H9 (cell line): ENCODE measurements around the gene AK5. TPM values are rescaled to one million over a fixed set of nuclear protein-coding genes. Genes with fewer than 3 reads are reported as not detected.

Experiments used
- DNase-seq: peaks from one replicate; pipeline ENCODE4 v3.0.0-alpha.2; 2017
- H2AFZ ChIP-seq: one replicate; pipeline ENCODE4 v1.6.1; 2013; ENCODE audit warnings: mild to moderate bottlenecking, low read length, control low read depth, moderate library complexity
- H2AK5ac ChIP-seq: 2 replicates; pipeline ENCODE4 v1.6.1; 2013; ENCODE audit warnings: low read length, control low read depth, mixed read lengths; ENCODE audit not compliant: insufficient read length
- H2BK120ac ChIP-seq: one replicate; pipeline ENCODE4 v1.6.1; 2013; ENCODE audit warnings: low read depth, mild to moderate bottlenecking, low read length, control low read depth, inconsistent platforms; ENCODE audit not compliant: poor library complexity, severe bottlenecking
- H2BK12ac ChIP-seq: 2 replicates; pipeline ENCODE4 v1.6.1; 2013; ENCODE audit warnings: low read length, control low read depth, mixed read lengths, low read depth; ENCODE audit not compliant: insufficient read length
- H2BK15ac ChIP-seq: 2 replicates; pipeline ENCODE4 v1.6.1; 2013; ENCODE audit warnings: low read depth, low read length, control low read depth
- H2BK20ac ChIP-seq: one replicate; pipeline ENCODE4 v1.6.1; 2013; ENCODE audit warnings: low read depth, mild to moderate bottlenecking, low read length, control low read depth, inconsistent platforms; ENCODE audit not compliant: poor library complexity, severe bottlenecking
- H2BK5ac ChIP-seq: 2 replicates; pipeline ENCODE4 v1.6.1; 2013; ENCODE audit warnings: low read length, control low read depth, mixed read lengths; ENCODE audit not compliant: insufficient read length
- H3K14ac ChIP-seq: 2 replicates; pipeline ENCODE4 v1.6.1; 2013; ENCODE audit warnings: low read length, control low read depth; ENCODE audit not compliant: insufficient read depth
- H3K18ac ChIP-seq: 2 replicates; pipeline ENCODE4 v1.6.1; 2013; ENCODE audit warnings: low read depth, mild to moderate bottlenecking, mixed read lengths, low read length, control low read depth; ENCODE audit not compliant: insufficient read length
- H3K23ac ChIP-seq: 2 replicates; pipeline ENCODE4 v1.6.1; 2013; ENCODE audit warnings: low read length, control low read depth, mixed read lengths, low read depth; ENCODE audit not compliant: insufficient read length
- H3K23me2 ChIP-seq: 2 replicates; pipeline ENCODE4 v1.6.1; 2013; ENCODE audit warnings: low read depth, mild to moderate bottlenecking, mixed read lengths, low read length, control low read depth; ENCODE audit not compliant: insufficient read length, poor library complexity, severe bottlenecking
- H3K27ac ChIP-seq: 2 replicates; pipeline ENCODE4 v1.5.1; 2013; ENCODE audit warnings: low read length, control low read depth, mixed read lengths, low read depth; ENCODE audit not compliant: insufficient read length
- H3K27me3 ChIP-seq: 2 replicates; pipeline ENCODE4 v1.6.1; 2013; ENCODE audit warnings: low read length, control low read depth, inconsistent platforms; ENCODE audit not compliant: insufficient read depth
- H3K4ac ChIP-seq: 2 replicates; pipeline ENCODE4 v1.6.1; 2013; ENCODE audit warnings: low read depth, mild to moderate bottlenecking, control low read depth, inconsistent platforms, low read length, moderate library complexity
- H3K4me1 ChIP-seq: 2 replicates; pipeline ENCODE4 v1.6.1; 2013; ENCODE audit warnings: low read length, control low read depth, inconsistent platforms; ENCODE audit not compliant: insufficient read depth
- H3K4me2 ChIP-seq: 2 replicates; pipeline ENCODE4 v1.6.1; 2013; ENCODE audit warnings: low read length, control low read depth, mixed read lengths; ENCODE audit not compliant: insufficient read length, insufficient read depth
- H3K56ac ChIP-seq: 2 replicates; pipeline ENCODE4 v1.6.1; 2013; ENCODE audit warnings: low read depth, mild to moderate bottlenecking, mixed read lengths, low read length, control low read depth; ENCODE audit not compliant: insufficient read length
- H3K79me1 ChIP-seq: 2 replicates; pipeline ENCODE4 v1.6.1; 2013; ENCODE audit warnings: low read depth, mild to moderate bottlenecking, moderate library complexity, low read length, control low read depth, inconsistent platforms; ENCODE audit not compliant: insufficient read depth, poor library complexity, severe bottlenecking
- H3K79me2 ChIP-seq: 2 replicates; pipeline ENCODE4 v1.6.1; 2013; ENCODE audit warnings: low read length, control low read depth, inconsistent platforms; ENCODE audit not compliant: insufficient read depth
- H3K9ac ChIP-seq: 2 replicates; pipeline ENCODE4 v1.6.1; 2013; ENCODE audit warnings: low read length, control low read depth, mixed read lengths; ENCODE audit not compliant: insufficient read length; ENCODE audit errors: extremely low read depth
- H3K9me3 ChIP-seq: one replicate; pipeline ENCODE4 v1.6.1; 2013; ENCODE audit warnings: low read depth, low read length, inconsistent platforms; ENCODE audit not compliant: control insufficient read depth
- H3T11ph ChIP-seq: one replicate; pipeline ENCODE4 v1.6.1; 2013; ENCODE audit warnings: mild to moderate bottlenecking, low read length, control low read depth, inconsistent platforms
- H4K20me1 ChIP-seq: one replicate; pipeline ENCODE4 v1.6.1; 2013; ENCODE audit not compliant: control insufficient read depth, insufficient read length, insufficient read depth
- H4K5ac ChIP-seq: 2 replicates; pipeline ENCODE4 v1.6.1; 2013; ENCODE audit warnings: low read depth, mild to moderate bottlenecking, mixed read lengths, low read length, control low read depth; ENCODE audit not compliant: insufficient read length
- H4K8ac ChIP-seq: replicated peaks from 2 replicates; pipeline ENCODE4 v1.6.1; 2013; ENCODE audit warnings: low read length, control low read depth, mixed read lengths, low read depth; ENCODE audit not compliant: insufficient read length
- H4K91ac ChIP-seq: 2 replicates; pipeline ENCODE4 v1.6.1; 2013; ENCODE audit warnings: low read depth, mild to moderate bottlenecking, moderate library complexity, mixed read lengths, low read length, control low read depth; ENCODE audit not compliant: insufficient read length
- H3K27ac Mint-ChIP-seq, 3 experiments: 2 replicates in 2 of 3; 3 replicates in 1 of 3; pipeline ENCODE4 v1.8.0; 2020 to 2021; ENCODE audit warnings: mixed read lengths in 3 of 3, mild to moderate bottlenecking in 1 of 3, moderate library complexity in 1 of 3
- H3K27me3 Mint-ChIP-seq: 2 replicates; pipeline ENCODE4 v1.8.0; 2021; ENCODE audit warnings: low read depth, mild to moderate bottlenecking, moderate library complexity, mixed read lengths
- H3K36me3 Mint-ChIP-seq, 3 experiments: 2 replicates in 2 of 3; 3 replicates in 1 of 3; pipeline ENCODE4 v1.8.0; 2020 to 2021; ENCODE audit warnings: low read depth in 3 of 3, mixed read lengths in 3 of 3; ENCODE audit not compliant: insufficient read depth in 1 of 3
- H3K4me1 Mint-ChIP-seq, 2 experiments: 2 replicates each; pipeline ENCODE4 v1.8.0; 2020; ENCODE audit warnings: mixed read lengths in 2 of 2
- H3K4me3 Mint-ChIP-seq, 2 experiments: 2 replicates in 1 of 2; 3 replicates in 1 of 2; pipeline ENCODE4 v1.8.0; 2020 to 2021; ENCODE audit warnings: mild to moderate bottlenecking in 2 of 2, mixed read lengths in 2 of 2, moderate library complexity in 1 of 2
- H3K9me3 Mint-ChIP-seq, 2 experiments: 2 replicates in 1 of 2; 3 replicates in 1 of 2; pipeline ENCODE4 v1.8.0; 2020; ENCODE audit warnings: mild to moderate bottlenecking in 2 of 2, mixed read lengths in 2 of 2, moderate library complexity in 1 of 2
- CTCF ChIP-seq: fragments of 200-600 bp; sonication (generic); conservative IDR thresholded peaks from 3 replicates; pipeline ENCODE4 v1.8.0; 2021; ENCODE audit warnings: antibody characterized with exemption, mild to moderate bottlenecking
- WGBS: extraction: QIAGEN DNeasy Blood & Tissue Kit; methylation state at CpG from one replicate; pipeline ENCODE4 v1.1.7; 2013; ENCODE audit warnings: missing lambda C conversion rate, low lambda C conversion rate, mixed read lengths; ENCODE audit not compliant: insufficient read length; ENCODE audit errors: extremely low coverage; 5-methylcytosine and 5-hydroxymethylcytosine counted together
- total RNA-seq: library from RNA; stranded (reverse); gene quantifications from 2 replicates; pipeline ENCODE4 v1.2.1, GENCODE V29; 2021

The AK5 gene
- total RNA-seq, 1 experiment from 2014 or later = 2.5 TPM

- H3K27ac Mint-ChIP-seq = no peak overlapping the region
- H3K27ac ChIP-seq = no peak overlapping the region
- H3K79me2 ChIP-seq = no peaks in the 10 kb centered on the region
- no peak overlapping the region for H3K23ac ChIP-seq
- no peaks in the 10 kb centered on the region for H3K9me3 Mint-ChIP-seq
- H3K4me3 Mint-ChIP-seq = no peak overlapping the region
- no peaks in the 10 kb centered on the region for H3K36me3 Mint-ChIP-seq
- no peaks in the 10 kb centered on the region for H3K79me1 ChIP-seq
- peaks cover 4% of the 10 kb centered on the region in 2 experiments for H3K4me1 Mint-ChIP-seq
- no peak overlapping the region for H2BK120ac ChIP-seq
- no peak overlapping the region for H2BK15ac ChIP-seq
- no peak overlapping the region for H2BK5ac ChIP-seq
- no peak overlapping the region for H3K4me2 ChIP-seq
- H2AK5ac ChIP-seq = no peak overlapping the region
- no peaks in the 10 kb centered on the region for H3K23me2 ChIP-seq
- no peak overlapping the region for H3K9ac ChIP-seq
- no CpG with 5 or more reads among the region's 1 CpG for WGBS
- no peaks in the 10 kb centered on the region for H3K27me3 ChIP-seq
- H3K27me3 Mint-ChIP-seq = peaks cover 4% of the 10 kb centered on the region
- H3K9me3 ChIP-seq = no peaks in the 10 kb centered on the region
- H3K14ac ChIP-seq = no peak overlapping the region
- H3K4ac ChIP-seq = no peak overlapping the region
- no peak overlapping the region for H3K56ac ChIP-seq
- DNase-seq = no peak
- no peak overlapping the region for H4K5ac ChIP-seq
- H2BK20ac ChIP-seq = no peak overlapping the region
- H4K8ac ChIP-seq = no peak overlapping the region
- H3K4me1 ChIP-seq = no peaks in the 10 kb centered on the region; the same call in 1 of the 2 replicates
- H3T11ph ChIP-seq = no peak overlapping the region
- H3K18ac ChIP-seq = no peak overlapping the region
- no peak overlapping the region for H2BK12ac ChIP-seq
- H4K91ac ChIP-seq = no peak overlapping the region
- TF ChIP-seq CTCF = no peak
- H4K20me1 ChIP-seq = no peaks in the 10 kb centered on the region
- H2AFZ ChIP-seq = no peak overlapping the region
Measured at GRCh38 chr1:77463216-77463615, 181.4 kb downstream of the AK5 start.
